ENCODE data around the gene CYB5R4. TPM values are rescaled to one million over a fixed set of nuclear protein-coding genes. Genes with fewer than 3 reads are reported as not detected.

The CYB5R4 gene
- total RNA-seq, 6 experiments from 2014 or later: 3.6 to 7.9 (median 5.1) TPM

GRCh38 chr6:83873869-83874268 lies 14.4 kb downstream of the CYB5R4 start:
- ATAC-seq (no peak), DNase-seq (no peak)
- intact Hi-C loops (cut with DNase I): no loop called here
- no peak for TF ChIP-seq POLR2A (IDR thresholded peaks at IDR 0.05)
- TF ChIP-seq CTCF (IDR thresholded peaks at IDR 0.05): no peak
- Histone ChIP-seq H3K9me3 (no peaks in the 10 kb centered on the region), H3K4me3 (no peak overlapping the region), H3K36me3 (no peaks in the 10 kb centered on the region), H3K4me1 (no peaks in the 10 kb centered on the region), H3K27me3 (no peaks in the 10 kb centered on the region), H3K27ac (no peak overlapping the region)

GRCh38 chr6:83875843-83876242 lies 16.4 kb downstream of the CYB5R4 start:
- no peak for ATAC-seq
- Histone ChIP-seq H3K4me3 (no peak overlapping the region), H3K9me3 (no peaks in the 10 kb centered on the region), H3K27ac (no peak overlapping the region), H3K4me1 (no peaks in the 10 kb centered on the region), H3K36me3 (no peaks in the 10 kb centered on the region), H3K27me3 (no peaks in the 10 kb centered on the region)
- WGBS (ENCODE audit: insufficient coverage, low coverage, low lambda C conversion rate, missing lambda C conversion rate): 90% methylated on average over 6 of the region's 6 CpGs
- TF ChIP-seq POLR2A (IDR thresholded peaks at IDR 0.05): no peak
- TF ChIP-seq CTCF (IDR thresholded peaks at IDR 0.05): no peak
- intact Hi-C loops (cut with DNase I): no loop called here
- DNase-seq: no peak

GRCh38 chr6:83878902-83879644 lies 19.6 kb downstream of the CYB5R4 start:
- ATAC-seq (peak in 2 of 4 donors; percentile 24 to 30), DNase-seq (no peak)
- H3K9me3 ChIP-seq: no peaks in the 10 kb centered on the region
- TF ChIP-seq POLR2A (IDR thresholded peaks at IDR 0.05) (no peak), CTCF (IDR thresholded peaks at IDR 0.05) (no peak)
- intact Hi-C loops (cut with DNase I): no loop called here
- 64% methylated on average over 4 of the region's 4 CpGs for WGBS (ENCODE audit: insufficient coverage, low coverage, low lambda C conversion rate, missing lambda C conversion rate)
- H3K36me3 ChIP-seq: no peaks in the 10 kb centered on the region
- H3K27ac ChIP-seq: no peak overlapping the region
- H3K4me1 ChIP-seq: no peaks in the 10 kb centered on the region
- H3K27me3 ChIP-seq: no peaks in the 10 kb centered on the region
- no peak overlapping the region for H3K4me3 ChIP-seq

- Histone ChIP-seq H3K9me3 (no peaks in the 10 kb centered on the region), H3K4me1 (no peaks in the 10 kb centered on the region), H3K4me3 (no peak overlapping the region), H3K36me3 (no peaks in the 10 kb centered on the region), H3K27me3 (no peaks in the 10 kb centered on the region), H3K27ac (no peak overlapping the region)
- no peak for DNase-seq
- no peak for ATAC-seq
- intact Hi-C loops (cut with DNase I): no loop called here
- TF ChIP-seq POLR2A (IDR thresholded peaks at IDR 0.05): no peak
- no peak for TF ChIP-seq CTCF (IDR thresholded peaks at IDR 0.05)
- 100% methylated on average over 3 of the region's 4 CpGs for WGBS (ENCODE audit: insufficient coverage, low coverage, low lambda C conversion rate, missing lambda C conversion rate)
Observed at GRCh38 chr6:83879746-83880145, 20.3 kb downstream of the CYB5R4 start.

Data from right lobe of liver (tissue), 6 donors.